K562 (cell line): ENCODE measurements around the gene DLGAP1. TPM values are rescaled to one million over a fixed set of nuclear protein-coding genes. Genes with fewer than 3 reads are reported as not detected.
A peak's percentile ranks its signal among the peaks of the same experiment; 100 is the strongest.

Experiments
- ATAC-seq: fragments of 200-7000 bp; cut with Tn5 transposase; 3 replicates; pipeline ENCODE4 v1.9.1; 2020; ENCODE audit warnings: moderate library complexity
- BruUV-seq: library from RNA; stranded (reverse); fragments of 400-500 nt; replicated peaks from 2 replicates; lab custom pipeline; 2021; lab: Mats Ljungman, UMichigan
- CTCF ChIA-PET: fragments of 300-600 bp; formaldehyde crosslinking; extraction: SDS; loops from one replicate; lab custom pipeline; 2021; ENCODE audit warnings: low intra/inter-chr PET ratio; lab: Yijun Ruan, JAX
- POLR2A ChIA-PET: fragments of 300-600, 350-650 bp; sonication (Branson Sonifier 250); formaldehyde crosslinking; extraction: SDS; loops from one replicate; lab custom pipeline; 2021; ENCODE audit warnings: antibody characterized with exemption, inconsistent platforms; lab: Yijun Ruan, JAX
- DNase-seq, 4 experiments: peaks; one replicate each; pipeline versions ENCODE4 v3.0.0 to v3.0.0-alpha.2; 2011 to 2018; ENCODE audit warnings: low spot score in 3 of 4, mixed read lengths in 3 of 4; ENCODE audit errors: extremely low read depth in 1 of 4
- FAIRE-seq: peaks from 2 replicates; lab custom pipeline; 2011; peaks lifted over from hg19 to GRCh38; lab: Jason Lieb, UNC
- H2AFZ ChIP-seq: 2 replicates; pipeline ENCODE4 v1.6.0; 2011; ENCODE audit warnings: low read depth, low read length, control low read depth, inconsistent platforms
- H3K27ac ChIP-seq: fragments of 200-600 bp; 3 replicates; pipeline ENCODE4 v1.8.0; 2011; ENCODE audit warnings: low read depth, mild to moderate bottlenecking, control low read depth, inconsistent platforms, low read length, moderate library complexity, mixed read lengths; ENCODE audit errors: extremely low read depth
- H3K27me3 ChIP-seq, 2 experiments: fragments of 300-600 bp in 1 of 2; 2 replicates in 1 of 2; 3 replicates in 1 of 2; pipeline versions ENCODE4 v1.6.0 to v1.8.0; 2011; ENCODE audit warnings: inconsistent platforms in 2 of 2, low read length in 2 of 2, mild to moderate bottlenecking in 1 of 2, mixed read lengths in 1 of 2, moderate library complexity in 1 of 2; ENCODE audit not compliant: control insufficient read depth in 2 of 2, insufficient read depth in 2 of 2
- H3K36me3 ChIP-seq: fragments of 300-600 bp; 3 replicates; pipeline ENCODE4 v1.8.0; 2011; ENCODE audit warnings: mild to moderate bottlenecking, low read length, inconsistent platforms; ENCODE audit not compliant: control insufficient read depth, insufficient read depth
- H3K4me1 ChIP-seq, 2 experiments: fragments of 200-600 bp in 1 of 2; replicated peaks in 1 of 2; 2 replicates in 1 of 2; 3 replicates in 1 of 2; pipeline versions ENCODE4 v1.5.1 to v1.8.0; 2011; ENCODE audit warnings: inconsistent platforms in 2 of 2, low read length in 2 of 2, mild to moderate bottlenecking in 1 of 2, mixed read lengths in 1 of 2, moderate library complexity in 1 of 2; ENCODE audit not compliant: control insufficient read depth in 2 of 2, insufficient read depth in 2 of 2
- H3K4me2 ChIP-seq: 2 replicates; pipeline ENCODE4 v1.6.1; 2011; ENCODE audit warnings: low read length, control low read depth, inconsistent platforms, mixed read lengths; ENCODE audit not compliant: insufficient read depth
- H3K4me3 ChIP-seq: fragments of 200-600 bp; sonication (generic), shearing (Covaris generic); 2 replicates; pipeline ENCODE4 v1.5.1; 2016; ENCODE audit warnings: control low read depth, inconsistent platforms
- H3K79me2 ChIP-seq: fragments of 200-600 bp; 3 replicates; pipeline ENCODE4 v1.8.0; 2011; ENCODE audit warnings: low read length, inconsistent platforms; ENCODE audit not compliant: control insufficient read depth, insufficient read depth
- H3K9ac ChIP-seq, 2 experiments: 2 replicates each; pipeline versions ENCODE4 v1.6.0 to v1.6.1; 2011; ENCODE audit warnings: low read depth in 2 of 2, low read length in 2 of 2, control low read depth in 1 of 2, inconsistent platforms in 1 of 2, mild to moderate bottlenecking in 1 of 2, mixed read lengths in 1 of 2; ENCODE audit not compliant: insufficient read depth in 1 of 2
- H3K9me1 ChIP-seq: one replicate; pipeline ENCODE4 v1.6.0; 2011; ENCODE audit warnings: inconsistent platforms, mild to moderate bottlenecking, low read length, moderate library complexity; ENCODE audit not compliant: control insufficient read depth, insufficient read depth
- H3K9me3 ChIP-seq: replicated peaks from 2 replicates; pipeline ENCODE4 v1.5.1; 2011; ENCODE audit warnings: low read depth, low read length, inconsistent platforms; ENCODE audit not compliant: control insufficient read depth, insufficient read depth
- H4K20me1 ChIP-seq: replicated peaks from 2 replicates; pipeline ENCODE4 v1.6.1; 2011; ENCODE audit warnings: low read length, inconsistent platforms, mixed read lengths; ENCODE audit not compliant: control insufficient read depth, insufficient read depth
- ARID4B ChIP-seq: sonication (generic); formaldehyde crosslinking; IDR thresholded peaks from 2 replicates; pipeline ENCODE4 v1.8.0; 2022; ENCODE audit warnings: mild to moderate bottlenecking, missing genetic modification reagents
- BHLHE40 ChIP-seq: IDR thresholded peaks from 2 replicates; pipeline ENCODE4 v1.6.1; 2011; ENCODE audit warnings: low read length, improper control_type of control experiment
- CXXC5 ChIP-seq: fragments of 250-450 bp; sonication (Bioruptor Pico); IDR thresholded peaks from 2 replicates; pipeline ENCODE4 v1.8.0; 2022; ENCODE audit warnings: inconsistent platforms, mild to moderate bottlenecking, moderate library complexity
- DPF2 ChIP-seq: fragments of 450-650 bp; IDR thresholded peaks from 2 replicates; pipeline ENCODE4 v1.6.1; 2016
- ETS2 ChIP-seq: IDR thresholded peaks from 2 replicates; pipeline ENCODE4 v1.6.1; 2016; ENCODE audit warnings: borderline replicate concordance, missing genetic modification characterization, mild to moderate bottlenecking, moderate library complexity, missing compliant biosample characterization; ENCODE audit not compliant: poor library complexity, severe bottlenecking
- HCFC1 ChIP-seq: IDR thresholded peaks from 2 replicates; pipeline ENCODE4 v1.6.1; 2012; ENCODE audit warnings: low read depth, low read length, improper control_type of control experiment
- HDAC8 ChIP-seq: fragments of 450-650 bp; IDR thresholded peaks from 2 replicates; pipeline ENCODE4 v1.6.1; 2016; ENCODE audit warnings: mild to moderate bottlenecking, missing genetic modification characterization, moderate library complexity, missing compliant biosample characterization
- KLF13 ChIP-seq: fragments of 450-650 bp; IDR thresholded peaks from 2 replicates; pipeline ENCODE4 v1.6.1; 2016; ENCODE audit warnings: missing genetic modification characterization, low read depth, mild to moderate bottlenecking, missing compliant biosample characterization, moderate library complexity, borderline replicate concordance
- LCOR ChIP-seq: sonication (generic); formaldehyde crosslinking; IDR thresholded peaks from 2 replicates; pipeline ENCODE4 v1.8.0; 2022; ENCODE audit warnings: mild to moderate bottlenecking, missing genetic modification reagents
- LEF1 ChIP-seq: fragments of 450-650 bp; IDR thresholded peaks from 2 replicates; pipeline ENCODE4 v1.6.1; 2016; ENCODE audit warnings: mild to moderate bottlenecking
- MCM5 ChIP-seq: fragments of 450-650 bp; IDR thresholded peaks from 2 replicates; pipeline ENCODE4 v1.6.1; 2016; ENCODE audit warnings: low read depth
- MITF ChIP-seq: IDR thresholded peaks from 2 replicates; pipeline ENCODE4 v1.6.1; 2014; ENCODE audit warnings: antibody characterized with exemption
- MXI1 ChIP-seq: IDR thresholded peaks from 2 replicates; pipeline ENCODE4 v1.6.1; 2011; ENCODE audit warnings: low read depth, mild to moderate bottlenecking, improper control_type of control experiment, low read length
- NFIX ChIP-seq: fragments of 250-450 bp; sonication (Bioruptor Pico); IDR thresholded peaks from 2 replicates; pipeline ENCODE4 v1.4.0; 2020; ENCODE audit warnings: low read depth, mild to moderate bottlenecking, moderate library complexity
- PTTG1 ChIP-seq: fragments of 450-650 bp; IDR thresholded peaks from 2 replicates; pipeline ENCODE4 v1.6.1; 2016; ENCODE audit warnings: low read depth, mild to moderate bottlenecking, missing genetic modification characterization, missing compliant biosample characterization
- SETDB1 ChIP-seq: IDR thresholded peaks from one replicate; pipeline ENCODE4 v1.6.1; 2012; ENCODE audit warnings: low read length, control low read depth, inconsistent platforms
- TEAD2 ChIP-seq: fragments of 450-650 bp; IDR thresholded peaks from 2 replicates; pipeline ENCODE4 v1.6.1; 2016; ENCODE audit warnings: missing genetic modification characterization, control low read depth, missing compliant biosample characterization
- ZNF586 ChIP-seq: fragments of 450-650 bp; formaldehyde crosslinking; conservative IDR thresholded peaks from 2 replicates; pipeline ENCODE4 v1.4.0; 2020; ENCODE audit warnings: mild to moderate bottlenecking, moderate library complexity
- ZNF707 ChIP-seq: fragments of 250-450 bp; sonication (Bioruptor Pico); conservative IDR thresholded peaks from 2 replicates; pipeline ENCODE4 v1.8.0; 2022; ENCODE audit warnings: inconsistent platforms, mild to moderate bottlenecking, moderate library complexity
- WGBS: fragments of 100-300 bp; shearing (Covaris generic); methylation state at CpG from one replicate; pipeline ENCODE4 v1.1.6; 2016; ENCODE audit warnings: low coverage, mixed read lengths; ENCODE audit not compliant: insufficient coverage; ENCODE audit errors: missing lambda C conversion rate; 5-methylcytosine and 5-hydroxymethylcytosine counted together
- in situ Hi-C: fragments of 300-500 bp; cut with MboI; formaldehyde crosslinking; loops from 4 replicates; pipeline ENCODE4 v1.15.0; 2018; ENCODE audit warnings: inconsistent platforms, mixed read lengths
- intact Hi-C: fragments of 100-400 bp; cut with micrococcal nuclease; formaldehyde crosslinking; loops from 2 replicates; pipeline ENCODE4 v1.14.2; 2022
- polyA plus RNA-seq, 8 experiments: library from polyadenylated mRNA; depleted of rRNA in 4 of 8; stranded (reverse) in 5 of 8; unstranded in 3 of 8; fragments of >200 nt; fragmentation: Nextera tagmentation in 2 of 8; fragmentation: Illumina TruSeq in 1 of 8; extraction: Ambion mirVana in 2 of 8; extraction: Trizol in 1 of 8; gene quantifications; 2 replicates each; pipeline versions ENCODE4 v1.2.1 to v1.2.3, GENCODE V29; 2011 to 2014; ENCODE audit warnings: inconsistent platforms in 1 of 8, missing spikeins in 1 of 8
- total RNA-seq, 7 experiments: library from RNA; depleted of rRNA in 6 of 7; stranded (reverse); fragments of >200 nt in 6 of 7; fragmentation: Illumina TruSeq in 2 of 7; extraction: Trizol in 2 of 7; gene quantifications; 2 replicates each; pipeline versions ENCODE4 v1.2.1 to v1.2.3, GENCODE V29; 2011 to 2021; ENCODE audit warnings: low replicate concordance in 1 of 7

The DLGAP1 gene
- total and polyA plus RNA-seq, 9 of the 15 experiments (the other 6 are each of a cell fraction or from before 2014, with no cell fraction given), result 0.04 to 0.22 (median 0.08) TPM

- CTCF ChIA-PET, result no interaction called here
- no peak for TF ChIP-seq NFIX (CRISPR knock-in tag)
- TF ChIP-seq TEAD2 (tag), result 0 out of 2 replicates have a peak, but pooled peaks have one; percentile 52
- TF ChIP-seq CXXC5, result peak; percentile 51; the same call in 1 of the 2 replicates
- TF ChIP-seq ARID4B, result no peak
- no peak for TF ChIP-seq HDAC8
- TF ChIP-seq SETDB1, result no peak
- no peak for TF ChIP-seq MXI1
- no peak for TF ChIP-seq PTTG1 (tag)
- TF ChIP-seq BHLHE40, result no peak; the same call in 1 of the 2 replicates
- TF ChIP-seq KLF13 (tag), result no peak
- 0 out of 2 replicates have a peak, but pooled peaks have one; percentile 21 for TF ChIP-seq DPF2
- TF ChIP-seq MITF, result no peak
- TF ChIP-seq MCM5, result no peak
- TF ChIP-seq LCOR (CRISPR knock-in tag), result no peak
- no peak for TF ChIP-seq LEF1
- TF ChIP-seq ETS2 (tag), result no peak
- no peak for TF ChIP-seq HCFC1
- no peak for TF ChIP-seq ZNF586
- no peak for TF ChIP-seq ZNF707 (CRISPR knock-in tag)
These were observed 839.6 kb downstream of the DLGAP1 start for GRCh38 chr18:3615374-3615985.

More at GRCh38 chr18:3615374-3615985, 839.6 kb downstream of the DLGAP1 start:
- Histone ChIP-seq H3K27me3 (no peaks in the 10 kb centered on the region), H3K79me2 (no peaks in the 10 kb centered on the region), H3K27ac (peak overlapping the region; percentile 54), H4K20me1 (no peaks in the 10 kb centered on the region), H3K9ac (peak overlapping the region; percentile 32 to 46; a peak in 3 of 4 replicates), H2AFZ (peak overlapping the region; percentile 53), H3K36me3 (no peaks in the 10 kb centered on the region), H3K4me1 (peaks cover 32 to 49% of the 10 kb centered on the region in 2 experiments), H3K9me3 (no peaks in the 10 kb centered on the region; the same call in 1 of the 2 replicates), H3K9me1 (no peaks in the 10 kb centered on the region), H3K4me3 (no peak overlapping the region), H3K4me2 (peak overlapping the region; percentile 38)
- FAIRE-seq (no peak), DNase-seq (peak in 3 of 4 experiments; percentile 40 to 69 (median 53)), ATAC-seq (peak; percentile 43)
- POLR2A ChIA-PET, result interaction anchor here (0.7 to 3.1 kb wide), 7 partner anchors 9 to 44 kb away, joined by 3 to 27 read pairs (median 5); no protein-coding TSS in a partner anchor
- in situ Hi-C loops (no loop called here), intact Hi-C loops (no loop called here)
- 13% methylated on average over 4 of the region's 4 CpGs for WGBS
- BruUV-seq, result no TSS peak
